Progenitor cell of endocrine pancreas (in vitro differentiated cells): ENCODE data around the gene PSMA1. TPM values are rescaled to one million over a fixed set of nuclear protein-coding genes. Genes with fewer than 3 reads are reported as not detected.

Experiments used
- DNase-seq: peaks from one replicate; pipeline ENCODE4 v3.0.0; 2021; ENCODE audit warnings: low spot score; ENCODE audit not compliant: unreplicated experiment
- H3K27ac Mint-ChIP-seq: 2 replicates; pipeline ENCODE4 v1.8.0; 2021; ENCODE audit warnings: mild to moderate bottlenecking, moderate library complexity, mixed read lengths
- H3K27me3 Mint-ChIP-seq: 2 replicates; pipeline ENCODE4 v1.8.0; 2021; ENCODE audit warnings: mixed read lengths
- H3K36me3 Mint-ChIP-seq: 2 replicates; pipeline ENCODE4 v1.8.0; 2022; ENCODE audit warnings: mixed read lengths; ENCODE audit not compliant: insufficient read depth
- H3K4me1 Mint-ChIP-seq: 2 replicates; pipeline ENCODE4 v1.8.0; 2021; ENCODE audit warnings: low read depth, mixed read lengths
- H3K4me3 Mint-ChIP-seq: 2 replicates; pipeline ENCODE4 v1.8.0; 2021; ENCODE audit warnings: low read depth, mild to moderate bottlenecking, moderate library complexity, mixed read lengths
- H3K9me3 Mint-ChIP-seq: 2 replicates; pipeline ENCODE4 v1.8.0; 2021; ENCODE audit warnings: low read depth, mixed read lengths
- total RNA-seq: library from RNA; stranded (reverse); gene quantifications from 2 replicates; pipeline ENCODE4 v1.2.1, GENCODE V29; 2021
- TF ChIP-seq, protein P1 (sequence below): fragments of 200-600 bp; sonication (generic); IDR thresholded peaks from one replicate; pipeline ENCODE4 v1.5.0; 2021; ENCODE audit warnings: antibody characterized with exemption, mild to moderate bottlenecking; ENCODE audit not compliant: unreplicated experiment

Gene PSMA1
- total RNA-seq, 1 donor from 2014 or later, result 147 TPM

DNA sequence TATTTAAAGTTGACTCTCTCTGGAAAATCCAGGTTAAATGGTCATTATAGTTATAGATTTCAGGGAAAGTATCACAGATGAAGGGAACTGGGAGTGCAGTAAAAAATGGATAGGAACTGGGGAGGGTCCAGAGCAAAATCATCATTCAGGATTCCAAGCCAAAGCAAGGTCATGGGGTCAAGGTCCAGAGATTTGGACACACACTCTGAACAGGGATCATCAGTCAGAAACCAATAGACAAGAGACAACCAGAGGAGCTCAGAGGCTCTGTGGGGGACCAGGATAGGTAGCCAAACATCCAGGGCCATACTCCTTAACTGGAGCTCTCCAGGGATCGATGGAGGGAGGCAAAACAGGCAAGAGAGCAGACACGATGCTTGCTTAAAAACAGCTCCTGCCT lies 27.3 kb upstream of the PSMA1 start:
- TF ChIP-seq, protein P1, sequence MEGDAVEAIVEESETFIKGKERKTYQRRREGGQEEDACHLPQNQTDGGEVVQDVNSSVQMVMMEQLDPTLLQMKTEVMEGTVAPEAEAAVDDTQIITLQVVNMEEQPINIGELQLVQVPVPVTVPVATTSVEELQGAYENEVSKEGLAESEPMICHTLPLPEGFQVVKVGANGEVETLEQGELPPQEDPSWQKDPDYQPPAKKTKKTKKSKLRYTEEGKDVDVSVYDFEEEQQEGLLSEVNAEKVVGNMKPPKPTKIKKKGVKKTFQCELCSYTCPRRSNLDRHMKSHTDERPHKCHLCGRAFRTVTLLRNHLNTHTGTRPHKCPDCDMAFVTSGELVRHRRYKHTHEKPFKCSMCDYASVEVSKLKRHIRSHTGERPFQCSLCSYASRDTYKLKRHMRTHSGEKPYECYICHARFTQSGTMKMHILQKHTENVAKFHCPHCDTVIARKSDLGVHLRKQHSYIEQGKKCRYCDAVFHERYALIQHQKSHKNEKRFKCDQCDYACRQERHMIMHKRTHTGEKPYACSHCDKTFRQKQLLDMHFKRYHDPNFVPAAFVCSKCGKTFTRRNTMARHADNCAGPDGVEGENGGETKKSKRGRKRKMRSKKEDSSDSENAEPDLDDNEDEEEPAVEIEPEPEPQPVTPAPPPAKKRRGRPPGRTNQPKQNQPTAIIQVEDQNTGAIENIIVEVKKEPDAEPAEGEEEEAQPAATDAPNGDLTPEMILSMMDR, result no peak
- Mint-ChIP-seq H3K4me3 (no peak overlapping the region), H3K36me3 (no peaks in the 10 kb centered on the region), H3K27ac (no peak overlapping the region), H3K4me1 (no peaks in the 10 kb centered on the region), H3K9me3 (no peaks in the 10 kb centered on the region), H3K27me3 (no peaks in the 10 kb centered on the region)
- DNase-seq, result no peak

DNA sequence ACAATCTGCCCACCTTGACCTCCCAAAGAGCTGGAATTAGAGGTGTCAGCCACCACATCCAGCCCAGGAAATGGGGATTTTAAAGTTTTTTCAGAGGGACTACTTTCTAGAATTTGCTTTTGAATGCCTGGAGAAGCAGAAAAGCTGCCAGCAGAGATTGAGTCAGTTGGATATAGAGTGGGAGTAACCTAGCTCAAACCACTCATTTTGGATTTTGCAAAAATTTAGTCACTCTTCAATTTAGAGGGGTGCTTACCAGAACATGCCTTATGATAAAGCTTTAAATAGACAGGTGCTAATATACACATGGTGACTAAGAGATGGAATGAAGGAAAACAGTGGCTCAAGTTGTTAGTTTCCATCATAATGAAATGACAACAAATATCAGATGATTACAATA lies 26.5 kb upstream of the PSMA1 start:
- Mint-ChIP-seq H3K9me3 (no peaks in the 10 kb centered on the region), H3K4me3 (no peak overlapping the region), H3K27ac (no peak overlapping the region), H3K36me3 (no peaks in the 10 kb centered on the region), H3K4me1 (no peaks in the 10 kb centered on the region), H3K27me3 (no peaks in the 10 kb centered on the region)
- TF ChIP-seq, protein P1, result no peak
- no peak for DNase-seq

DNA sequence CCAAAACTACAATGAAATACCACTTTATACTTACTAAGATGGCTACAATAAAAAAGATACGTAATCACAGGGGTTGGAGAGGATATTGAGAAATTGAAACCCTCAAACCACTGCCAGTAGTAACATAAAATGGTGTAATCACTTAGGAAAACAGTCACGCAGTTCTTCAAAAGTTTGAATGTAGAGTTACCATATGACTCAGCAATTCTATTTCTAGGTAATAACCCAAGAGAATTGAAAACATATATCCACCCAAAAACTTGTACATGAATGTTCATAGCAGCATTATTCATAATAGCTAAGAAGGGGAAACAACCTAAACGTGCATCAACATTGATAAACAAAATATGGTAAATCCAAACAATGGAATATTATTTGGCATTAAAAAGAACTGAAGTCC lies 24.4 kb upstream of the PSMA1 start:
- no peaks in the 10 kb centered on the region for H3K27me3 Mint-ChIP-seq
- H3K4me3 Mint-ChIP-seq, result no peak overlapping the region
- no peaks in the 10 kb centered on the region for H3K36me3 Mint-ChIP-seq
- peaks cover 2% of the 10 kb centered on the region for H3K4me1 Mint-ChIP-seq
- TF ChIP-seq, protein P1, result no peak
- H3K27ac Mint-ChIP-seq, result no peak overlapping the region
- H3K9me3 Mint-ChIP-seq, result no peaks in the 10 kb centered on the region
- no peak for DNase-seq

DNA sequence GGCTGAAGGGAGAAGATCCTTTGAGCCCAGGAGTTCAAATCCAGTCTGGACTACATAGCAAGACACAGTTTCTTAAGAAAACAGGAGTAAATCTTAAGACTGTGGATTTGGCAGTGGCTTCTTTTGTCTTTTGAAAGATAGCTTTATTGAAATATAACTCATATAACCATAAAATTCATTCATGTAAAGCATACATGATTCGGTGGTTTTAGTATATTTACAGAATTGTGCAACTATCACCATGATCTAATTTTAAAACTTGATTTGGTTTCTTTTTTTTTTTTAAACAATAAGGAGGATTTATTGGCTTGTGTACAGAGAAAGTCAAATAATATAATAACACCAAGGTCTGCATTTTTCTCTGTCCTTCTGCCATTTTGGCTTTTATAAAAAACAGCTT lies 23.1 kb upstream of the PSMA1 start:
- Mint-ChIP-seq H3K27me3 (no peaks in the 10 kb centered on the region), H3K4me3 (no peak overlapping the region), H3K4me1 (peaks cover 2% of the 10 kb centered on the region), H3K9me3 (no peaks in the 10 kb centered on the region), H3K27ac (no peak overlapping the region), H3K36me3 (no peaks in the 10 kb centered on the region)
- no peak for DNase-seq
- TF ChIP-seq, protein P1, result no peak

GRCh38 chr11:14542324-14542723 lies 22.1 kb upstream of the PSMA1 start:
- Mint-ChIP-seq H3K4me3 (no peak overlapping the region), H3K4me1 (peaks cover 2% of the 10 kb centered on the region), H3K27ac (no peak overlapping the region), H3K27me3 (no peaks in the 10 kb centered on the region), H3K36me3 (no peaks in the 10 kb centered on the region), H3K9me3 (no peaks in the 10 kb centered on the region)
- no peak for DNase-seq
- TF ChIP-seq, protein P1, result no peak
